Measurements from ENCODE around the gene COG7.
"Not testable (repeated sequence)": the region's sequence is repeated elsewhere in the genome, so short reads cannot be mapped to it uniquely, and the experiment has no call there.

COG7 gene

DNA sequence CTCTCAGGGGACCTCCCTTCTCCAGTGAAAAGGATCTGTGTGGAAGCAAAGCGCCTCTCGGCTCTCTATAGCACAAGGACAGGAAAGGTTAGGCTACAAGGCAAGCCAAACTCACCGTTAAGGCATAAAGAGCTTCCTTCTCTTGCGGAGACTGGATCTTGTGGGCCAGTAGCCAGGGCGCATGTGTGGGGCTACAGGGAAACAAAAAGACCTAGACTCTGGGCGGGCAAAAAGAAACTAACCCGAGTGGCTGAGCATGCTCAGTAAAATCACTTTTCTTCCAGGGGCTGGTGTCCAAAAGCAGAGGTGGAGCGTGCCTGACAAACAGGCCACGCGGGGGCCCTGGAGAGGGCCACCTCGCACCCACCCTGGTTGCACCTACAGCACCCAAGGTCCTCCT is 41.2 kb upstream of the COG7 start:
- no peak overlapping the region for H3K4me3 ChIP-seq (ENCODE audit: insufficient read depth, low read depth, low read length)
- H3K9me3 ChIP-seq (ENCODE audit: control insufficient read depth, low read length) = no peaks in the 10 kb centered on the region
- no peak overlapping the region for H3K27ac ChIP-seq (ENCODE audit: insufficient read depth, low read depth, low read length, poor library complexity, severe bottlenecking)
- H3K36me3 ChIP-seq (ENCODE audit: control insufficient read depth, insufficient read depth, low read length) = peaks cover 61% of the 10 kb centered on the region
- 93 to 95% methylated on average over 11 of the region's 11 CpGs for WGBS, 2 experiments
- H3K27me3 ChIP-seq (ENCODE audit: control insufficient read depth, insufficient read depth, low read length, poor library complexity, severe bottlenecking) = no peaks in the 10 kb centered on the region
- no peaks in the 10 kb centered on the region for H3K4me1 ChIP-seq (ENCODE audit: control insufficient read depth, insufficient read depth, low read length)

DNA sequence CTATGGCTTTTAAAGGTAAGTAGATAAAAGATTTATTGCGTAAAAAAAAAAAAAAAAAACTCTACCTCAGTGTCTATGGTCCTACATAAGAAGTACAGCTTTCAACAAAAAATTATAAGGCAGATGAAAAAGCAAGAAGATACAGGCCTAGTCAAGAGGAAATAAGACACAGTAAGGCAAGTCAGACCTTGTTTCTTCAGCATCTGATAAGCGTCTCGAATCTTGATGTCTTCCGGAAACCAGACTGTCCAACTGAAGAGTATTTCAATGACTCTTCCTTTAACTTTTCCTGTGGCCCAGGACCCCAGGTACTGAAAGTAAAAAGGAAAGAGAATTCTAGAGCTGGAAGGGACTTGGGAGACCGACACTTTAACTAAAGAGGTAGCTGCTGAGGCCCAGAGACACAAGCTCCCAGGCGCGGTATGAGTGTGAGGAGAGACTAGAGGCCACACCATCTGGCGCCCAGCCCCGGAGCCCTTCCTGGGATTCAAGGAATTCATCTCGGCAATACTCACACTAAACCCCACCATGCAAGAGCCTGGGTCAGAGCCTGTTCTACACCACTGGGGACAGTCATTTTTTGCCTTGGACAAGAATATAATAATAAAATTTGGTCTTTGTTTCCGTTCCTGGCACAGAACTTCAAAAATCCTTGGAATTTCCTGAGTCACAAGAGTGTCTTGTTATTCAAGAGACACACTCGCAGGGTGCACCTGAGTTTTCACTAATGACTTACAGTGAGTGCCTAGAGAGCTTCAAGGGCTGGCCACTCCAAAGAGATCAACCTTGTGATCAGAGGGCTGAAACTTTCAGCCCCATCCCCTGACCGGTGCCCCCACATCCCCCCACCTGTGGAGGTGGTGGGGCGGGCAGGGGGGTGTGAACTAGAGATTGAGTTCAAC is 38.8 kb upstream of the COG7 start:
- Histone ChIP-seq H3K27ac (ENCODE audit: insufficient read depth, low read depth, low read length, poor library complexity, severe bottlenecking) (no peak overlapping the region), H3K4me3 (ENCODE audit: insufficient read depth, low read depth, low read length) (no peak overlapping the region), H3K4me1 (ENCODE audit: control insufficient read depth, insufficient read depth, low read length) (no peaks in the 10 kb centered on the region), H3K9me3 (ENCODE audit: control insufficient read depth, low read length) (no peaks in the 10 kb centered on the region), H3K27me3 (ENCODE audit: control insufficient read depth, insufficient read depth, low read length, poor library complexity, severe bottlenecking) (no peaks in the 10 kb centered on the region), H3K36me3 (ENCODE audit: control insufficient read depth, insufficient read depth, low read length) (peaks cover 81% of the 10 kb centered on the region)
- 94 to 97% methylated on average over 13 of the region's 14 CpGs for WGBS, 2 experiments

DNA sequence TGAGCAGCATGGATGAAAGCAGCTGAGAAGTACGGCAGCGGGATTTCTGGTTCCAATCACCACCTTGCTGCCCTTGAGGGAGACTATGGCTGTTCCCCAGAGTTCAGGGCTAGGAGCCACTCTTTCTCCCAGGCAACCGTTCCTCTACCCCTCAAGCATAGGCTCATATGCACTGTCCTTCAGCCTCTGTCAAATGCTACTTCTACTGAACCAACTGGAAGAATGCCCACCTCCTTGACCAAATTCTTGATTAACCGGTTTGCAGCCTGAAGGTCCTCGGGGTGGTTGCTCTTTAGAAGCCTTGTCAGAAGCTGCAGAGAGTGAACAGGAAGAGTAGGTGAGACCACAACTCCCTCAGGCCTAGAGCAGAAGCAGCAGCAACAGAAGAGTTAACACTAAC is 33.5 kb upstream of the COG7 start:
- no peaks in the 10 kb centered on the region for H3K27me3 ChIP-seq (ENCODE audit: control insufficient read depth, insufficient read depth, low read length, poor library complexity, severe bottlenecking)
- 90 to 96% methylated on average over 5 of the region's 5 CpGs for WGBS, 2 experiments
- peaks cover 88% of the 10 kb centered on the region for H3K36me3 ChIP-seq (ENCODE audit: control insufficient read depth, insufficient read depth, low read length)
- H3K9me3 ChIP-seq (ENCODE audit: control insufficient read depth, low read length) = no peaks in the 10 kb centered on the region
- H3K4me3 ChIP-seq (ENCODE audit: insufficient read depth, low read depth, low read length) = no peak overlapping the region
- H3K27ac ChIP-seq (ENCODE audit: insufficient read depth, low read depth, low read length, poor library complexity, severe bottlenecking) = no peak overlapping the region
- no peaks in the 10 kb centered on the region for H3K4me1 ChIP-seq (ENCODE audit: control insufficient read depth, insufficient read depth, low read length)

DNA sequence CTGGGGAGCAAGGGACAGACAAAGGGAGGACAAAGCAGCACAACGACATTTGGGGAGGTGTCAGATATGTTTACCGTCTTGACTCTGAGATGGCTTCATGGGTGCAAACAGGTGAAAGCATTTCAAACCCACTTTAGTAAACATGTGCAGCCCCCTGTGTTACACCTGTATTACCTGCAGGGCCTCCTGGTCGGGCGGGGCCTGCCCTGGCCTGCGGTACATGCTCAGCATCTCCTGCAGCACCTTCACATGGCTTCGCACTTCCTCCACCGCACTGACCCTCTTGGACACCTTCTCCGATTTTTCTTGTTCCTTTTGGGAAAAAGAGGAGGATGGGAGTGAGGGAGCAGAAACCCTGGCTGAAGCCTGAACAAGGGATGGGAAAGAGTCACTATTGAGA is 32.9 kb upstream of the COG7 start:
- no peak overlapping the region for H3K4me3 ChIP-seq (ENCODE audit: insufficient read depth, low read depth, low read length)
- no peaks in the 10 kb centered on the region for H3K9me3 ChIP-seq (ENCODE audit: control insufficient read depth, low read length)
- H3K4me1 ChIP-seq (ENCODE audit: control insufficient read depth, insufficient read depth, low read length) = no peaks in the 10 kb centered on the region
- H3K27me3 ChIP-seq (ENCODE audit: control insufficient read depth, insufficient read depth, low read length, poor library complexity, severe bottlenecking) = no peaks in the 10 kb centered on the region
- H3K36me3 ChIP-seq (ENCODE audit: control insufficient read depth, insufficient read depth, low read length) = peaks cover 89% of the 10 kb centered on the region
- H3K27ac ChIP-seq (ENCODE audit: insufficient read depth, low read depth, low read length, poor library complexity, severe bottlenecking) = no peak overlapping the region
- WGBS, 2 experiments = 96 to 97% methylated on average over 8 of the region's 8 CpGs

DNA sequence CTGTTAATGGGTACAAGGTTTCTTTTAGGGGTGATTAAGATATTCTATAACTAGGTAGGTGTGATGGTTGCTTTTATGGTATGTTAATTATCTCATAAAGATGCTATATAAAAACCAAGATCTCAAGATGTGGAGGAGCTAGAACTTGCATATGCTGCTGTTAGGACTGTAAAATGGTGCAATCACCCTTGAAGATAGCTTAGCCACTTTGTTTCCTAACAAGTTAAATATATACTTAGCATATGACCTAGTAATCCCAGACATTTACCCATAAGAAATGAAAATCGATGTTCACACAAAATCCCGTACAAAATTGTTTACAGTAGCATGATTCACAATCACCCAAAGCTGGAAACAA is 32.2 kb upstream of the COG7 start:
- Histone ChIP-seq H3K36me3 (ENCODE audit: control insufficient read depth, insufficient read depth, low read length) (peaks cover 86% of the 10 kb centered on the region), H3K27ac (ENCODE audit: insufficient read depth, low read depth, low read length, poor library complexity, severe bottlenecking) (no peak overlapping the region), H3K4me1 (ENCODE audit: control insufficient read depth, insufficient read depth, low read length) (no peaks in the 10 kb centered on the region), H3K4me3 (ENCODE audit: insufficient read depth, low read depth, low read length) (no peak overlapping the region), H3K9me3 (ENCODE audit: control insufficient read depth, low read length) (no peaks in the 10 kb centered on the region), H3K27me3 (ENCODE audit: control insufficient read depth, insufficient read depth, low read length, poor library complexity, severe bottlenecking) (no peaks in the 10 kb centered on the region)
- 91 to 97% methylated on average over 2 of the region's 2 CpGs for WGBS, 2 experiments

DNA sequence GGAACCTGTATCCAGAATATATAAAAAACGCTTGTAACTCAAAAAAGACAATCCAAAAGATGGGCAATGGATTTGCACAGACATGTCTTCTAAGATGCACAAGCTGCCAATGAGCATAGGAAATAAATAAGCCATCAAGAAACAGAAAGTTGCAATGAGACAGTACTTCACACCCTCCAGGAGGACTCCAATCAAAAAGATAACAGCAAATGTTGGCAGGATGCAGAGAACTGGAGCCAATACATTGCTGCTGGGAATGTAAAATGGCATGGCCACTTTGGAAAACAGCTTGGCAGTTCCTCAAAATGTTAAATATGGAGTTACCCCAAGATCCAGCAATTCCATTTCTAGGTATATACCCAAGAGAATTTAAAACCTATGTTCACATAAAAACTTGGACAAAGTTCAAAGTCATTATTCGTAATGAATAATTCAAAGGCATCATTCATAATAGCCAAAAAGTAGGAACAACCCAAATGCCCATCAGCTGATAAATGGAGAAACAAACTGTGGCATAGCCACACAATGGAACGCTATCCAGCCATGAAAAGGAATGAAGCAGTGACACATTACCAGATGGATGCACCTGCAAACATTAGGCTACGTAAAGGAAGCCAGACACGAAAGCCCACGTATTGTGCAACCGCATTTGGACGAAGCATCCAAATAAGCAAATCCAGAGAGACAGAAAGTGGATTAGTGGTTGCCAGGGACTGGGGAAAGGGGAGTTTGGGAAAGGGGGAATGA is 31.7 kb upstream of the COG7 start:
- no peak overlapping the region for H3K27ac ChIP-seq (ENCODE audit: insufficient read depth, low read depth, low read length, poor library complexity, severe bottlenecking)
- no peaks in the 10 kb centered on the region for H3K27me3 ChIP-seq (ENCODE audit: control insufficient read depth, insufficient read depth, low read length, poor library complexity, severe bottlenecking)
- WGBS, 2 experiments = 94 to 96% methylated on average over 8 of the region's 8 CpGs
- no peaks in the 10 kb centered on the region for H3K4me1 ChIP-seq (ENCODE audit: control insufficient read depth, insufficient read depth, low read length)
- H3K4me3 ChIP-seq (ENCODE audit: insufficient read depth, low read depth, low read length) = no peak overlapping the region
- H3K9me3 ChIP-seq (ENCODE audit: control insufficient read depth, low read length) = no peaks in the 10 kb centered on the region
- H3K36me3 ChIP-seq (ENCODE audit: control insufficient read depth, insufficient read depth, low read length) = peaks cover 83% of the 10 kb centered on the region

DNA sequence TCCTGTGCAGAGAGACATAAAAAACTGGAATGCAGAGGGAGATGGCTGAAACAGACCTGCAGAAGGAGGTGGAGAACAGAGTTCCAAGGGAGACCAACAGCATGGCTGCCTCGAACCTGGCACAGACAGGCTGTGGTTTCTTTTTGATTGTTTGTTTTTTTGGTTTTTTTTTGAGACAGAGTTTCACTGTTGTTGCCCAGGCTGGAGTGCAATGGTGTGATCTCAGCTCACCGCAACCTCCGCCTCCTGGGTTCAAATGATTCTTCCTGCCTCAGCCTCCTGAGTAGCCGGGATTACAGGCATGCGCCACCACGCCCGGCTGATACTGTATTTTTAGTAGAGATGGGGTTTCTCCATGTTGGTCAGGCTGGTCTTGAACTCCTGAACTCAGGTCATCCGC is 30.5 kb upstream of the COG7 start:
- H3K4me3 ChIP-seq (ENCODE audit: insufficient read depth, low read depth, low read length); H3K27me3 ChIP-seq (ENCODE audit: control insufficient read depth, insufficient read depth, low read length, poor library complexity, severe bottlenecking); H3K27ac ChIP-seq (ENCODE audit: insufficient read depth, low read depth, low read length, poor library complexity, severe bottlenecking); H3K4me1 ChIP-seq (ENCODE audit: control insufficient read depth, insufficient read depth, low read length); H3K9me3 ChIP-seq (ENCODE audit: control insufficient read depth, low read length): not testable (repeated sequence)
- peaks cover 83% of the 10 kb centered on the region for H3K36me3 ChIP-seq (ENCODE audit: control insufficient read depth, insufficient read depth, low read length)
- 96% methylated on average over 8 of the region's 8 CpGs for WGBS, 2 experiments

DNA sequence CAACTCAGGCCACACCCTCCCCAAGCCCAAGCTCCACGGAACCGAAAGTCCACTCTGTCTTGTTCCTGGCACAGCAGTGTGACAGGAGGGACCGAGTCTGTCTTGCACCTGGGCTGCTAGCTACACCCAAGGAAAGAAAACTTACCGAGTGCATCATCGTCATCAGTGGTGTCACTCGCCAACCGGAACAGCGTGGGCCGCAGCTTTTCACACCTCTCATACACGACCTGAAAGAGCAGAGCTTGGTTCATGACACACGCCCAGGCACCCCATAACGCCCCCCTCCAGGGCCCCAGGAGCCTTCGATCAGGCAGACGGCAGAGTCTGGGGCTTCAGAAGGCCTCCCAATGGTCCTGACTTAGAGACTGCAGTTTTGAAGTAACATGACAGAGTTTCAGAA is 29.8 kb upstream of the COG7 start:
- Histone ChIP-seq H3K4me1 (ENCODE audit: control insufficient read depth, insufficient read depth, low read length) (no peaks in the 10 kb centered on the region), H3K4me3 (ENCODE audit: insufficient read depth, low read depth, low read length) (no peak overlapping the region), H3K36me3 (ENCODE audit: control insufficient read depth, insufficient read depth, low read length) (peaks cover 82% of the 10 kb centered on the region), H3K9me3 (ENCODE audit: control insufficient read depth, low read length) (no peaks in the 10 kb centered on the region), H3K27ac (ENCODE audit: insufficient read depth, low read depth, low read length, poor library complexity, severe bottlenecking) (no peak overlapping the region), H3K27me3 (ENCODE audit: control insufficient read depth, insufficient read depth, low read length, poor library complexity, severe bottlenecking) (no peaks in the 10 kb centered on the region)
- 95% methylated on average over 14 of the region's 14 CpGs for WGBS, 2 experiments

DNA sequence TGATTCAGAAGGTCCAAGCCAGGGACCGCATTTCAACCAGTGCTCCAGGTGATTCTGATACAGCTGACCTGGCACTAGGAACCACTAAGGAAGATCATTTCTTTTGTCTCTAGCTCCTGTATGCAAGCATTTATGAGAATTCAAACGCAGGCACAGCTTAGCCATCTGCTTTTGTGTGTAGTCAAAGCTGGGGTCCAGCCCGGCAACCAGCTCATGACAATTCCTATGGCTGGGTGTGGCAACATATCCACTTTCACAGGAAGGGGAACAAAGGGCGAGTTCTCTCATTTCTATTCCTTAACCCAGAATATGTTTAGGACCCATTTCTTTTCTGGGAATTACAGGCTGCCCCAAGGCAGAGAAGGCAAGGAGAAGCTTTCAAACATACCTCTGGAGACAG is 27.3 kb upstream of the COG7 start:
- Histone ChIP-seq H3K36me3 (ENCODE audit: control insufficient read depth, insufficient read depth, low read length) (peaks cover 79% of the 10 kb centered on the region), H3K4me3 (ENCODE audit: insufficient read depth, low read depth, low read length) (no peak overlapping the region), H3K27ac (ENCODE audit: insufficient read depth, low read depth, low read length, poor library complexity, severe bottlenecking) (no peak overlapping the region), H3K4me1 (ENCODE audit: control insufficient read depth, insufficient read depth, low read length) (no peaks in the 10 kb centered on the region), H3K9me3 (ENCODE audit: control insufficient read depth, low read length) (no peaks in the 10 kb centered on the region), H3K27me3 (ENCODE audit: control insufficient read depth, insufficient read depth, low read length, poor library complexity, severe bottlenecking) (no peaks in the 10 kb centered on the region)
- 92 to 96% methylated on average over 4 of the region's 4 CpGs for WGBS, 2 experiments

DNA sequence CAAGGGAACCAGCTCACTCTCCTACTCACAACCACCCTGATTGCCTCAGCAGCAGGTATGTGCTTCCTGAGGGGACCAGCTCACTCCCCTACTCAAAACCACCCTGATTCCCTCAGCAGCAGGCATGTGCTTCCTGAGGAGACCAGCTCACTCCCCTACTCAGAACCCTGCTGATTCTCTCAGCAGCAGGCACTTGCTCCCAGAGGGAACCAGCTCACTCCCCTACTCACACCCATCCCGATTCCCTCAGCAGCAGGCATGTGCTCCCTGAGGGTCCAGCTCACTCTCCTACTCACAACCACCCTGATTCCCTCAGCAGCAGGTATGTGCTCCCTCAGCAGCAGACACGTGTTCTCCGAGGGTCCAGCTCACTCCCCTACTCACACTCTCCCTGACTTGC is 26.1 kb upstream of the COG7 start:
- H3K4me3 ChIP-seq (ENCODE audit: insufficient read depth, low read depth, low read length) = no peak overlapping the region
- no peaks in the 10 kb centered on the region for H3K9me3 ChIP-seq (ENCODE audit: control insufficient read depth, low read length)
- 91 to 93% methylated on average over 3 of the region's 3 CpGs for WGBS, 2 experiments
- H3K36me3 ChIP-seq (ENCODE audit: control insufficient read depth, insufficient read depth, low read length) = peaks cover 79% of the 10 kb centered on the region
- H3K27me3 ChIP-seq (ENCODE audit: control insufficient read depth, insufficient read depth, low read length, poor library complexity, severe bottlenecking) = no peaks in the 10 kb centered on the region
- no peak overlapping the region for H3K27ac ChIP-seq (ENCODE audit: insufficient read depth, low read depth, low read length, poor library complexity, severe bottlenecking)
- H3K4me1 ChIP-seq (ENCODE audit: control insufficient read depth, insufficient read depth, low read length) = no peaks in the 10 kb centered on the region
